Measurements from ENCODE around the gene OR52A1.
"Not testable (repeated sequence)": the region's sequence is repeated elsewhere in the genome, so short reads cannot be mapped to it uniquely, and the experiment has no call there.

OR52A1 gene

DNA sequence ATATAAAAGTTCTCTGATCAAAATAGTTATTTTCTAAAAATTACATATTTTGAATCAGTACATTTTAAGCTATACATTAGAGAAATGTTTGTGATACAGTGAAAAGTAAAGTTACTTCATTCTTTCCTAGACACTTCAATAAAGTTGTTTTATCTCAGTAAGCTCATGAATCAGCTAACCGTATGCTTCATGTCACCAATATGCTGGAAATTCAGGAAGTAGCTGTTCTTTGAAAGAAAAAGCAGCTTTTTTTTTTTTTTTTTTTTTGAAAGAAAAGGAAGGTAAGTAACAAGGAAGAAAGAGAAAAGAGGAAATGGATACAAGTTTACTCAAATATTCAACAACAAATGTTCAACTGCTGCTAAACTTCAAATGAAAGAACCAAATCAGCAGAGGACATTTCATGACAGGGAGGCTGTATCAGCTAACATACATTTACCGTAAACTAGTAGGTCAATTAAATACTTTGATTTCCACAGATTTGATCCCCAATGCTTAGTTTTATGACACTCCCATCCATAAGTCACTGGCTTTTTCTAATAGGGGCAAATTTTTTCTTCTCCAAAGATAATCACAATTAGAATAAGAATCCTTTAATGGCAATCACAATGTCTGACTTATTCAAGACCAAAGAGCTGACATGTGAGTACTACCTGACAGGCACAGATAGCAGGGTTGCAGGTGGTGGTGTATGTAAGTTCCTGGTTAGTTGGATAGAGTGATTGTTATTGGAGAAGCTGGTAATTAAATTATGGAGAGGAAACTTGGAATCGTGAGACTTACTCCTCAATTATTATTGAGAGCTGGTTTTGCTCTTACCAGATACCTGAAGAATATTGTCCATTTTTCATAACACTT, 754 bp downstream of the OR52A1 start:
- no peaks in the 10 kb centered on the region for H3K27me3 ChIP-seq (ENCODE audit: insufficient read depth, low read length)
- no peaks in the 10 kb centered on the region for H3K9me3 ChIP-seq (ENCODE audit: insufficient read depth, low read depth, low read length)
- no peak overlapping the region for H3K4me3 ChIP-seq (ENCODE audit: low read depth, low read length)
- H3K4me1 ChIP-seq (ENCODE audit: control insufficient read depth in 1 of 2, insufficient read depth in 2 of 2, low read length in 2 of 2): no peaks in the 10 kb centered on the region
- no peak overlapping the region for H4K91ac ChIP-seq (ENCODE audit: low read depth, low read length)
- WGBS (ENCODE audit: extremely low coverage, insufficient coverage, insufficient read length): no CpG with 5 or more reads among the region's 3 CpGs
- no peak overlapping the region for H3K27ac ChIP-seq (ENCODE audit: low read depth, low read length)
- H2BK12ac ChIP-seq (ENCODE audit: low read length): no peak overlapping the region
- H2BK5ac ChIP-seq (ENCODE audit: low read depth, low read length, poor library complexity): no peak overlapping the region
- no peak overlapping the region for H4K8ac ChIP-seq (ENCODE audit: low read depth, low read length)
- H2BK120ac ChIP-seq (ENCODE audit: insufficient read depth, low read length, poor library complexity): no peak overlapping the region
- H2AK5ac ChIP-seq (ENCODE audit: low read length): no peak overlapping the region
- no peaks in the 10 kb centered on the region for H3K79me1 ChIP-seq (ENCODE audit: low read length)
- H3K36me3 ChIP-seq (ENCODE audit: control insufficient read depth in 1 of 2, insufficient read depth in 2 of 2, low read length in 2 of 2): no peaks in the 10 kb centered on the region
- H4K12ac ChIP-seq (ENCODE audit: low read depth, low read length): no peak overlapping the region
- H3K23ac ChIP-seq (ENCODE audit: low read length): no peak overlapping the region
- no peak overlapping the region for H3K4me2 ChIP-seq (ENCODE audit: low read length)
- no peak overlapping the region for H3K14ac ChIP-seq (ENCODE audit: low read length)
- no peak overlapping the region for H3K18ac ChIP-seq (ENCODE audit: low read length)
- H2AFZ ChIP-seq (ENCODE audit: insufficient read depth, low read length, poor library complexity): no peak overlapping the region
- no peak overlapping the region for H3K9ac ChIP-seq (ENCODE audit: low read length)
- no peak overlapping the region for H3K4ac ChIP-seq (ENCODE audit: low read depth, low read length)
- no peaks in the 10 kb centered on the region for H3K79me2 ChIP-seq (ENCODE audit: control insufficient read depth, insufficient read depth, low read length, poor library complexity)
- no peak for DNase-seq

GRCh38 chr11:5151713-5152153, 2.8 kb downstream of the OR52A1 start:
- Histone ChIP-seq H4K91ac (ENCODE audit: low read depth, low read length) (no peak overlapping the region), H2AK5ac (ENCODE audit: low read length) (no peak overlapping the region)
- no CpG with 5 or more reads among the region's 3 CpGs for WGBS (ENCODE audit: extremely low coverage, insufficient coverage, insufficient read length)

DNA sequence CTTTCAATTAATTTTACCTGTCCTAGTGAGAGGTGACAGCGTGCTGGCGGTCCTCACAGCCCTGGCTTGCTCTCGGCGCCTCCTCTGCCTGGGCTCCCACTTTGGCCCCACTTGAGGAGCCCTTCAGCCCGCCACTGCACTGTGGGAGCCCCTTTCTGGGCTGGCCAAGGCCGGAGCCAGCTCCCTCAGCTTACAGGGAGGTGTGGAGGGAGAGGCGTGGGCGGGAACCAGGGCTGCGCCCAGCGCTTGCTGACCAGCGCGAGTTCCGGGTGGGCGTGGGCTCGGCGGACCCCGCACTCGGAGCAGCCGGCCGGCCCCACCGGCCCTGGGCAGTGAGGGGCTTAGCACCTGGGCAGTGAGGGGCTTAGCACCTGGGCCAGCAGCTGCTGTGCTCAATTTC, 10.4 kb downstream of the OR52A1 start:
- not testable (repeated sequence) for H3K4me2 ChIP-seq (ENCODE audit: low read length); DNase-seq; H3K14ac ChIP-seq (ENCODE audit: low read length); H3K9ac ChIP-seq (ENCODE audit: low read length); H3K36me3 ChIP-seq (ENCODE audit: control insufficient read depth in 1 of 2, insufficient read depth in 2 of 2, low read length in 2 of 2); H3K18ac ChIP-seq (ENCODE audit: low read length); H3K23ac ChIP-seq (ENCODE audit: low read length); H3K9me3 ChIP-seq (ENCODE audit: insufficient read depth, low read depth, low read length); H2AK5ac ChIP-seq (ENCODE audit: low read length); H4K12ac ChIP-seq (ENCODE audit: low read depth, low read length); H2AFZ ChIP-seq (ENCODE audit: insufficient read depth, low read length, poor library complexity); H2BK5ac ChIP-seq (ENCODE audit: low read depth, low read length, poor library complexity); H3K79me2 ChIP-seq (ENCODE audit: control insufficient read depth, insufficient read depth, low read length, poor library complexity); H2BK120ac ChIP-seq (ENCODE audit: insufficient read depth, low read length, poor library complexity); H3K4ac ChIP-seq (ENCODE audit: low read depth, low read length); H3K4me3 ChIP-seq (ENCODE audit: low read depth, low read length); H4K8ac ChIP-seq (ENCODE audit: low read depth, low read length); H3K27me3 ChIP-seq (ENCODE audit: insufficient read depth, low read length); H3K79me1 ChIP-seq (ENCODE audit: low read length); H3K27ac ChIP-seq (ENCODE audit: low read depth, low read length); H4K91ac ChIP-seq (ENCODE audit: low read depth, low read length); H2BK12ac ChIP-seq (ENCODE audit: low read length); H3K4me1 ChIP-seq (ENCODE audit: control insufficient read depth in 1 of 2, insufficient read depth in 2 of 2, low read length in 2 of 2)
- WGBS (ENCODE audit: extremely low coverage, insufficient coverage, insufficient read length): no CpG with 5 or more reads among the region's 21 CpGs

More at GRCh38 chr11:5151713-5152153, 2.8 kb downstream of the OR52A1 start:
- Histone ChIP-seq H3K4me2 (ENCODE audit: low read length) (no peak overlapping the region), H3K36me3 (ENCODE audit: control insufficient read depth in 1 of 2, insufficient read depth in 2 of 2, low read length in 2 of 2) (no peaks in the 10 kb centered on the region), H3K79me1 (ENCODE audit: low read length) (no peaks in the 10 kb centered on the region), H2AFZ (ENCODE audit: insufficient read depth, low read length, poor library complexity) (no peak overlapping the region), H4K12ac (ENCODE audit: low read depth, low read length) (no peak overlapping the region), H3K79me2 (ENCODE audit: control insufficient read depth, insufficient read depth, low read length, poor library complexity) (no peaks in the 10 kb centered on the region), H3K4ac (ENCODE audit: low read depth, low read length) (no peak overlapping the region), H3K27me3 (ENCODE audit: insufficient read depth, low read length) (no peaks in the 10 kb centered on the region), H3K27ac (ENCODE audit: low read depth, low read length) (no peak overlapping the region), H2BK5ac (ENCODE audit: low read depth, low read length, poor library complexity) (no peak overlapping the region), H2BK120ac (ENCODE audit: insufficient read depth, low read length, poor library complexity) (no peak overlapping the region), H3K9ac (ENCODE audit: low read length) (no peak overlapping the region), H4K8ac (ENCODE audit: low read depth, low read length) (no peak overlapping the region), H3K14ac (ENCODE audit: low read length) (no peak overlapping the region), H3K9me3 (ENCODE audit: insufficient read depth, low read depth, low read length) (no peaks in the 10 kb centered on the region), H3K23ac (ENCODE audit: low read length) (no peak overlapping the region), H2BK12ac (ENCODE audit: low read length) (no peak overlapping the region), H3K4me1 (ENCODE audit: control insufficient read depth in 1 of 2, insufficient read depth in 2 of 2, low read length in 2 of 2) (no peaks in the 10 kb centered on the region), H3K4me3 (ENCODE audit: low read depth, low read length) (no peak overlapping the region), H3K18ac (ENCODE audit: low read length) (no peak overlapping the region)
- DNase-seq: no peak

DNA sequence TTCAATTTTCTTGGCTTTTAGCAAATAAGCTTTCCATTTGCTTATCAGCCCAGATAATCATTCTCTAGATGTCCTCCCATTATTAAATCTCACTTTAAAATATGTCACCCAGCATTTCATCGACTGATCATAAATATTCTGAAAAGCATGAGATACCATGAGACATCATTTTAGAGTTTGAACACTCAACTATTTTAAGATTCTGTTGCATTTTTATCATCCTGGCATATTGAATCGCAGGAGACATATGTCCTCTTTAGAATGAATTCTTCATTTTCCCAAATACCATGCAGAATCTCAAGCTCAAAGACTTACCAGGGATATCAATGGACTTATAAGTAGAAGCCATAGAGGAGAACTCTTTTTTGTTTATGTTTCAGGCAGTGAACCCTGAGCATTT, 16.6 kb downstream of the OR52A1 start, which contains the start of gene OR52A5:
Gene OR52A5 (minus strand): TSS at position 361 of the 400 bp plus-strand sequence. CDS start 5,714 bp downstream, outside the sequence.
- H3K23ac ChIP-seq (ENCODE audit: low read length): no peak within 1 kb of the TSS
- H3K9ac ChIP-seq (ENCODE audit: low read length): no peak within 1 kb of the TSS
- H3K36me3 ChIP-seq (ENCODE audit: control insufficient read depth in 1 of 2, insufficient read depth in 2 of 2, low read length in 2 of 2): no peaks in the 10 kb centered on the region
- no peak within 1 kb of the TSS for H2BK12ac ChIP-seq (ENCODE audit: low read length)
- H3K18ac ChIP-seq (ENCODE audit: low read length): no peak within 1 kb of the TSS
- no peak within 1 kb of the TSS for H4K8ac ChIP-seq (ENCODE audit: low read depth, low read length)
- DNase-seq: no peak
- no peaks in the 10 kb centered on the region for H3K4me1 ChIP-seq (ENCODE audit: control insufficient read depth in 1 of 2, insufficient read depth in 2 of 2, low read length in 2 of 2)
- H3K4ac ChIP-seq (ENCODE audit: low read depth, low read length): no peak within 1 kb of the TSS
- H2AK5ac ChIP-seq (ENCODE audit: low read length): no peak within 1 kb of the TSS
- no peak within 1 kb of the TSS for H3K14ac ChIP-seq (ENCODE audit: low read length)
- no peaks in the 10 kb centered on the region for H3K79me2 ChIP-seq (ENCODE audit: control insufficient read depth, insufficient read depth, low read length, poor library complexity)
- no peak within 1 kb of the TSS for H3K27ac ChIP-seq (ENCODE audit: low read depth, low read length)
- no peaks in the 10 kb centered on the region for H3K27me3 ChIP-seq (ENCODE audit: insufficient read depth, low read length)
- no peak within 1 kb of the TSS for H2BK120ac ChIP-seq (ENCODE audit: insufficient read depth, low read length, poor library complexity)
- no peak within 1 kb of the TSS for H4K91ac ChIP-seq (ENCODE audit: low read depth, low read length)
- H3K4me3 ChIP-seq (ENCODE audit: low read depth, low read length): no peak within 1 kb of the TSS
- no peak within 1 kb of the TSS for H3K4me2 ChIP-seq (ENCODE audit: low read length)
- H2BK5ac ChIP-seq (ENCODE audit: low read depth, low read length, poor library complexity): no peak within 1 kb of the TSS
- no CpG with 5 or more reads among the region's 2 CpGs for WGBS (ENCODE audit: extremely low coverage, insufficient coverage, insufficient read length)
- H4K12ac ChIP-seq (ENCODE audit: low read depth, low read length): no peak within 1 kb of the TSS
- no peak within 1 kb of the TSS for H2AFZ ChIP-seq (ENCODE audit: insufficient read depth, low read length, poor library complexity)
- H3K79me1 ChIP-seq (ENCODE audit: low read length): no peaks in the 10 kb centered on the region
- no peaks in the 10 kb centered on the region for H3K9me3 ChIP-seq (ENCODE audit: insufficient read depth, low read depth, low read length)
